ENCODE measurements around the gene MTMR10. TPM values are rescaled to one million over a fixed set of nuclear protein-coding genes. Genes with fewer than 3 reads are reported as not detected.

MTMR10 gene
- total RNA-seq, 1 experiment from 2014 or later: 7.6 TPM

DNA sequence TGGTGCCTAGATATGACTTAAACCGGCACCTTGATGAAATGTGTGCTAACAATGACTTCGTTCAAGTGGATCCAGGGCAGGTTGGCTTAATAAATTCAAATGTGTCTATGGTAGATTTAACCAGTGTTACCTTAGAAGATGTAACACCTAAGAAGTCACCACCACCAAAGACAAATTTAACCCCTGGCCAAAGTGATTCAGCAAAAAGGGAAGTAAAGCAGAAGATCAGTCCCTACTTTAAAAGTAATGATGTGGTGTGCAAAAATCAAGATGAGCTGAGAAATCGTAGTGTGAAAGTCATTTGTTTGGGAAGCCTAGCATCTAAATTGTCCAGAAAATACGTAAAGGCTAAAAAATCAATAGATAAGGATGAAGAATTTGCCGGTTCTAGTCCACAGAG is 86.6 kb downstream of the MTMR10 start:
- Histone ChIP-seq H3K4me1 (ENCODE audit: insufficient read depth, low read length) (peaks cover 10% of the 10 kb centered on the region; the same call in 1 of the 2 replicates), H3K27ac (ENCODE audit: low read length) (no peak overlapping the region), H2AFZ (ENCODE audit: low read length) (no peak overlapping the region), H4K20me1 (ENCODE audit: low read length) (no peaks in the 10 kb centered on the region), H3K4me3 (ENCODE audit: low read length) (peak overlapping the region; percentile 92), H3K79me2 (ENCODE audit: low read length) (no peaks in the 10 kb centered on the region), H3K9ac (ENCODE audit: low read length) (peak overlapping the region; percentile 84; the same call in 1 of the 2 replicates), H3K36me3 (ENCODE audit: low read depth, low read length) (0 out of 2 replicates have a peak, but pooled peaks cover 2% of the 10 kb centered on the region), H3F3A (ENCODE audit: low read length, unreplicated experiment) (no peaks in the 10 kb centered on the region), H3K27me3 (ENCODE audit: low read length) (no peaks in the 10 kb centered on the region), H3K9me2 (replicated peaks; ENCODE audit: low read length) (no peaks in the 10 kb centered on the region), H3K4me2 (ENCODE audit: low read length) (peak overlapping the region; percentile 81), H3K9me3 (ENCODE audit: low read length) (no peaks in the 10 kb centered on the region)
- DNase-seq (no peak), ATAC-seq (no peak)
- ChIA-PET POLR2A (ENCODE audit: unreplicated experiment) (no interaction called here), CTCF (no interaction called here)
- intact Hi-C loops (cut with micrococcal nuclease): loop anchor here (10.0 kb wide), 1 partner anchor 250 kb away; no protein-coding TSS in a partner anchor
- BruUV-seq (replicated peaks): no TSS peak
- no peak for TF ChIP-seq EZH2phosphoT487 (IDR thresholded peaks at IDR 0.05; ENCODE audit: borderline replicate concordance, low read length)
- TF ChIP-seq, protein P1, sequence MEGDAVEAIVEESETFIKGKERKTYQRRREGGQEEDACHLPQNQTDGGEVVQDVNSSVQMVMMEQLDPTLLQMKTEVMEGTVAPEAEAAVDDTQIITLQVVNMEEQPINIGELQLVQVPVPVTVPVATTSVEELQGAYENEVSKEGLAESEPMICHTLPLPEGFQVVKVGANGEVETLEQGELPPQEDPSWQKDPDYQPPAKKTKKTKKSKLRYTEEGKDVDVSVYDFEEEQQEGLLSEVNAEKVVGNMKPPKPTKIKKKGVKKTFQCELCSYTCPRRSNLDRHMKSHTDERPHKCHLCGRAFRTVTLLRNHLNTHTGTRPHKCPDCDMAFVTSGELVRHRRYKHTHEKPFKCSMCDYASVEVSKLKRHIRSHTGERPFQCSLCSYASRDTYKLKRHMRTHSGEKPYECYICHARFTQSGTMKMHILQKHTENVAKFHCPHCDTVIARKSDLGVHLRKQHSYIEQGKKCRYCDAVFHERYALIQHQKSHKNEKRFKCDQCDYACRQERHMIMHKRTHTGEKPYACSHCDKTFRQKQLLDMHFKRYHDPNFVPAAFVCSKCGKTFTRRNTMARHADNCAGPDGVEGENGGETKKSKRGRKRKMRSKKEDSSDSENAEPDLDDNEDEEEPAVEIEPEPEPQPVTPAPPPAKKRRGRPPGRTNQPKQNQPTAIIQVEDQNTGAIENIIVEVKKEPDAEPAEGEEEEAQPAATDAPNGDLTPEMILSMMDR (conservative IDR thresholded peaks at IDR 0.05; ENCODE audit: low read depth, low read length): no peak
- TF ChIP-seq EZH2 (IDR thresholded peaks at IDR 0.05; ENCODE audit: low read length, unreplicated experiment): no peak

DNA sequence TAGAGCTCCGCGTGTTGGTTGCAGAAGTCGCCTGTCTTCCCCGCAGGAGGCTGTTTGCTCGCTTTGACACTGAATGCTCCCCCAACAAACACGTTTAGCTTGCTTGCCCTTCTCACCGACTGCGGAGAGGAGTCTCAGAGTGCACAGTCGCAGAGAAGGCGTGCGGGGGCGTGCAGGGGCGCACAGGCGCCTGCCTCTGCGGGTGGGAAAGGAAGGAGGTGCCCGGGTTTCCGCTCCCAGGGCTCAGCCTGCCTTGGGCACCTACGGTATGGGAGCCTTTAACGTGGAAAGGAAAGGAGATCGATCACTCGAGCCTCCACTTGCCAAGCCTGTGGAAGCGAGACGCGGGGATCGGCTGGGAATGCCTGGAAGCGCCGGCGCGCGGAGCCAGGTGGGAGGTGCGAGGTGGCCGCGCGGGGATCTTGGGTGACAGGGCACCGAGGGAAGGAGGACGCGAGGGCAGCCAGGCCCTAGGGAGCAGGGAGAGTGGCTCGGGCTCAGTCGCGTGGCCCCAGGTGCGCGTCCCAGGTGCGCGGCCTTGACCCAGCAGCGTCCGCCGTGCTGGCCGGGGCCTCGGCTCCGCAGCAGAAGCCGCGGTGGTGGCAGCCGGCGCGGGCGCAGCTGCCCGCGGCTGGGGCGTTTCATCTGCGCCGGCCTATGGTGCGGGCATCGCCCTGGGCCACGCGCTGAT is 87.8 kb downstream of the MTMR10 start, which contains the start of gene FAN1:
Gene FAN1, plus strand, starts transcription at position 419 of the 691 bp plus-strand sequence. CDS start 749 bp downstream, outside the sequence.
- Histone ChIP-seq H3K27me3 (ENCODE audit: low read length) (no peaks in the 10 kb centered on the region), H3K4me2 (ENCODE audit: low read length) (peak within 1 kb of the TSS; percentile 81), H3F3A (ENCODE audit: low read length, unreplicated experiment) (no peaks in the 10 kb centered on the region), H3K4me3 (ENCODE audit: low read length) (peak within 1 kb of the TSS; percentile 92), H3K9me2 (replicated peaks; ENCODE audit: low read length) (no peaks in the 10 kb centered on the region), H3K4me1 (ENCODE audit: insufficient read depth, low read length) (peaks cover 10% of the 10 kb centered on the region; the same call in 1 of the 2 replicates), H2AFZ (ENCODE audit: low read length) (peak within 1 kb of the TSS; percentile 99), H3K9me3 (ENCODE audit: low read length) (no peaks in the 10 kb centered on the region), H3K9ac (ENCODE audit: low read length) (peak within 1 kb of the TSS; percentile 84), H3K27ac (ENCODE audit: low read length) (peak within 1 kb of the TSS; percentile 41), H4K20me1 (ENCODE audit: low read length) (no peaks in the 10 kb centered on the region), H3K36me3 (ENCODE audit: low read depth, low read length) (no peaks in the 10 kb centered on the region), H3K79me2 (ENCODE audit: low read length) (no peaks in the 10 kb centered on the region)
- TF ChIP-seq EZH2 (IDR thresholded peaks at IDR 0.05; ENCODE audit: low read length, unreplicated experiment) (no peak), EZH2phosphoT487 (IDR thresholded peaks at IDR 0.05; ENCODE audit: borderline replicate concordance, low read length) (no peak)
- TF ChIP-seq, protein P1 (conservative IDR thresholded peaks at IDR 0.05; ENCODE audit: low read depth, low read length): no peak
- POLR2A ChIA-PET (ENCODE audit: unreplicated experiment): no interaction called here
- CTCF ChIA-PET: interaction anchor here (1.2 kb wide), 1 partner anchor 10 kb away, joined by 5 read pairs; no protein-coding TSS in a partner anchor
- intact Hi-C loops (cut with micrococcal nuclease): loop anchor here (1.0 to 10.0 kb wide), 4 partner anchors 9 to 249 kb away; partner anchors contain the start of gene MTMR10
- ATAC-seq (peak; percentile 97), DNase-seq (peak; percentile 93)
- no TSS peak for BruUV-seq (replicated peaks)

DNA sequence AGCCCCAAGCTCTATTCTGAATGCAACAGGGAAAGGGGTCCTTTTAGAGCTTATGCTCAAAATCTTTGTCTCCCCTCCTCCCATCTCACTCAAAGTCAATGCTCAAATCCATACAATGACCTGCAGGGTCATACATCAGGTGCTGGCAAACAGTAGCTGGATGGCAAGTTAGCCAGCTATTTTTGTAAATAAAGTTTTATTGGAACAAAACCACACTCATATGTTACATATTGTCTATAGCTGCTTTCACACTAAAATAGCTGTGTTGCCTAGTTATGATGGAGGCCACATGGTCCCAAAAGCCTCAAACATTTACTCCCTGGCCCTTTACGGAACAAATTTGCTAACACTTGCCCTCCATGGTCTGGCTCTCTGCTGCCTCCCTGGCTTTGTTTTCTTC is 89.5 kb downstream of the MTMR10 start:
- DNase-seq (no peak), ATAC-seq (no peak)
- no TSS peak for BruUV-seq (replicated peaks)
- Histone ChIP-seq H2AFZ (ENCODE audit: low read length) (no peak overlapping the region), H3K27ac (ENCODE audit: low read length) (no peak overlapping the region), H3K79me2 (ENCODE audit: low read length) (no peaks in the 10 kb centered on the region), H3K4me3 (ENCODE audit: low read length) (no peak overlapping the region), H3K4me1 (ENCODE audit: insufficient read depth, low read length) (peaks cover 10% of the 10 kb centered on the region; the same call in 1 of the 2 replicates), H3F3A (ENCODE audit: low read length, unreplicated experiment) (no peaks in the 10 kb centered on the region), H3K27me3 (ENCODE audit: low read length) (no peaks in the 10 kb centered on the region), H3K9me2 (replicated peaks; ENCODE audit: low read length) (no peaks in the 10 kb centered on the region), H3K4me2 (ENCODE audit: low read length) (no peak overlapping the region), H3K36me3 (ENCODE audit: low read depth, low read length) (no peaks in the 10 kb centered on the region), H3K9me3 (ENCODE audit: low read length) (no peaks in the 10 kb centered on the region), H3K9ac (ENCODE audit: low read length) (no peak overlapping the region), H4K20me1 (ENCODE audit: low read length) (no peaks in the 10 kb centered on the region)
- CTCF ChIA-PET: no interaction called here
- TF ChIP-seq, protein P1 (conservative IDR thresholded peaks at IDR 0.05; ENCODE audit: low read depth, low read length): no peak
- no peak for TF ChIP-seq EZH2phosphoT487 (IDR thresholded peaks at IDR 0.05; ENCODE audit: borderline replicate concordance, low read length)
- TF ChIP-seq EZH2 (IDR thresholded peaks at IDR 0.05; ENCODE audit: low read length, unreplicated experiment): no peak
- intact Hi-C loops (cut with micrococcal nuclease): loop anchor here (2.0 to 10.0 kb wide), 2 partner anchors 89 to 247 kb away; partner anchors contain the start of gene MTMR10
- POLR2A ChIA-PET (ENCODE audit: unreplicated experiment): interaction anchor here (0.6 kb wide), 1 partner anchor 378 kb away, joined by 3 read pairs; no protein-coding TSS in a partner anchor

All from PC-3 (cell line).